T1000 (cell line): ENCODE data around the gene PLOD2.

ENCODE experiments used
- DNase-seq: peaks from one replicate; lab custom pipeline; 2025; ENCODE audit warnings: mixed read lengths; lab: John Stamatoyannopoulos, UW

Gene PLOD2

DNA sequence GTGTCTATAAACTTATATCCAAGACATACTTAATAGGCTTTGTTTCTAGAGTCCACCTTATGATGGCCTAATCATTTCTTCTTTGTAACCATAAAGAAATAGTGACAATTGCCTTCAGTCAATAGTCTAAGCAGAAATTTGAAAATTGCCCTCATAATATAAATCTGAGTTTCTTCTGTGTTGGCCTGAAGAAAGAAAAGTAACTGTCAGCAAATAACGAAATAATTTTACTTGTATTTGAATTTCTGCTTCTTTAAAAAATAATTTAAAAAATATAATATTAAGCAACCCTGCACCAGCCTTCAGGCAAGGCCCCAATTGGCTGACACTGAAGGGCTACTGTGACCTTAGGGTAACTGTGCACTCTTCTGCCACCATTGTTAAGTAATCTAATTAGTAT is 113.5 kb downstream of the PLOD2 start:
- no peak for DNase-seq

DNA sequence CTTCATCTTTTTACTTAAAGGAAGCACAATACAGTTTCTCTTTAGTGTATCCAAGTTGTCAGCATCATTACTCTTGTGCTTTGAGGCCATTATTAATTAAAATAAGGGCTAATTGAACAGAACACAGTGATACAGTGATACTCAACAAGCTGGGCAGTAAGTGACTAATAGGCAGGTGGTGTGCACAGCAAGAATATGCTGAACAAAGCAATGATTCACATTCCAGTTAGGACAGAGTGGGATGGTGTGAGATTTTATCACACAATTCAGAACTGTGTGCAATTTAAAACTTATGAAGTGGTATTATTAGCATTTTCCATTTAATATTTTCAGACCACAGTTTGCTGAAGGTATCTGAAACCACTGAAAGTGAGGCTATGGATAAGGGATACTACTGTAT is 116.9 kb downstream of the PLOD2 start:
- DNase-seq = no peak

DNA sequence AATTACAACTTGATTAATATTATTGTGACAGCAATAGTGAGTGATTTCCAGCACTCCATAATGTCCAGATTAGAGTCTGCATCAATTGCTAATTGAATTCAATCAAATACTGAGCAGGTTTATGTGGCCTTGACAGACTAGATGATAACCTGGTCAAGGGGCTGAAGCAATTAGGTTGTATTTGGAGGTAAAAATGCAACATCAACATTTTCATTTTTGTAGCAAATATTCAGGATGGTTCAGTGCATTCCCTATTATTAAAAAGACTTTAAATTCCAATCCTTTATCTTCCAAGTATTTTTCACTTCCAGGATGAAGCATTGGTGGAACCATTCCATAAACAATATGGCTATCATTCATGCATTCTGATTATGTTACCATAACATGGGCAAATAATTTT is 120.4 kb downstream of the PLOD2 start:
- DNase-seq = no peak

- no peak for DNase-seq
Measured at GRCh38 chr3:146037697-146038096, 123.3 kb downstream of the PLOD2 start.

- no peak for DNase-seq
Measured at GRCh38 chr3:146036281-146036680, 124.7 kb downstream of the PLOD2 start.

GRCh38 chr3:146035366-146035765 is 125.6 kb downstream of the PLOD2 start:
- no peak for DNase-seq

DNA sequence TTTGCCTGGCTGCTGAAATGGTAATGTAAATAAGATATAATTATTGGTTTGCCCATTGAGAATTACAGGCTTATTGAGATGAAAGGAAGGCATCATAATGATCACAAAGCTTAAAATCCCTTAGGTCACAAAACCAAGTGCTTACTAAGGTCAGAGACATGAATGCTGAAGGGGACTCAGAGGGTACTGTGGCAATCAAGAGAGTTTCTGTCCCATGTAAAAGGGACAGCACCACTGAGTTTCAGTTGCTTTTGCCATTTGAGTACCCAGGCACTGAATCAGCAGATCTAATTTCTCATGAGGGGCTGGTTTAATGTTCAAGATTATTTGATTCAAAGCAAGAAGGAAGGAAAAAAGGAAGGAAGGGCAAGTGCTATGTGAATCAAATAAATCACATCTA is 127.0 kb downstream of the PLOD2 start:
- DNase-seq = no peak

DNA sequence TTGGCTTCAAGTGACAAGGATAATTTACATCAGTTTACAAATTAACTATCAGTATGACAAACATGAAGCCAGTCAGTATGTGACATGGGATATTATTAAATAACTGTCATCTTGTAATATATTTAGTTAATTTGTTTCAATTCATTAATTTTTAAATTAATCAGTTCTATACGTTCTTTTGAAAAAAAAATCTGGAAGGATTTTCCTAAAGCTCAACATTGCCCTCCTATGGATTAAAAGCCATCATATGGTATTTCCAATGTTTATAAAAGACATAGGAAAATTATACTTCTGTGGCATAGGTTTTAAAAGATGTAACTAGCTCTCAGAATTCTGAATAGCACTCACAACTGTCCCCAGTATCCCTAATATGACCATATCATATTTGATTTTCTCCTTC is 134.4 kb downstream of the PLOD2 start:
- DNase-seq = no peak

GRCh38 chr3:146024260-146024659 is 136.7 kb downstream of the PLOD2 start:
- no peak for DNase-seq

- no peak for DNase-seq
Measured at GRCh38 chr3:146020969-146021368, 140.0 kb downstream of the PLOD2 start.

- DNase-seq = no peak
Measured at GRCh38 chr3:146019508-146019907, 141.5 kb downstream of the PLOD2 start.
